ENCODE measurements around the gene MSANTD2.

MSANTD2 gene

GRCh38 chr11:124800226-124800929, at the start of gene MSANTD2:
TSS of gene MSANTD2 (minus strand) at chr11:124800406. CDS start at chr11:124800380, 26 bp downstream.
- peak; percentile 89 for ATAC-seq (replicated peaks; ENCODE audit: extremely low read depth, poor library complexity, severe bottlenecking)
- Mint-ChIP-seq H3K9me3 (no peaks in the 10 kb centered on the region), H3K4me1 (peaks cover 16% of the 10 kb centered on the region), H3K27me3 (no peaks in the 10 kb centered on the region), H3K4me3 (peak within 1 kb of the TSS; percentile 91), H3K36me3 (ENCODE audit: insufficient read depth) (peaks cover 10% of the 10 kb centered on the region), H3K27ac (ENCODE audit: low read depth) (peak within 1 kb of the TSS; percentile 89)
- DNase-seq (ENCODE audit: low spot score in 2 of 2) = peak; percentile 58 to 68

GRCh38 chr11:124846070-124846673, 46.0 kb upstream of the MSANTD2 start:
- Mint-ChIP-seq H3K4me3 (no peak overlapping the region), H3K9me3 (no peaks in the 10 kb centered on the region), H3K36me3 (ENCODE audit: insufficient read depth) (peaks cover 4% of the 10 kb centered on the region), H3K27ac (ENCODE audit: low read depth) (no peak overlapping the region), H3K4me1 (no peaks in the 10 kb centered on the region), H3K27me3 (peaks cover 99% of the 10 kb centered on the region)
- no peak for DNase-seq (ENCODE audit: low spot score in 2 of 2)
- ATAC-seq (replicated peaks; ENCODE audit: extremely low read depth, poor library complexity, severe bottlenecking) = no peak

- no peak for ATAC-seq (replicated peaks; ENCODE audit: extremely low read depth, poor library complexity, severe bottlenecking)
- no peaks in the 10 kb centered on the region for H3K9me3 Mint-ChIP-seq
- no peak for DNase-seq (ENCODE audit: low spot score in 2 of 2)
- peaks cover 4% of the 10 kb centered on the region for H3K36me3 Mint-ChIP-seq (ENCODE audit: insufficient read depth)
- peaks cover 100% of the 10 kb centered on the region for H3K27me3 Mint-ChIP-seq
- H3K4me1 Mint-ChIP-seq = peaks cover 5% of the 10 kb centered on the region
- no peak overlapping the region for H3K4me3 Mint-ChIP-seq
- no peak overlapping the region for H3K27ac Mint-ChIP-seq (ENCODE audit: low read depth)
Measured at GRCh38 chr11:124844664-124845079, 44.5 kb upstream of the MSANTD2 start.

GRCh38 chr11:124843616-124843910, 43.4 kb upstream of the MSANTD2 start:
- Mint-ChIP-seq H3K4me3 (no peak overlapping the region), H3K27me3 (peaks cover 97% of the 10 kb centered on the region), H3K36me3 (ENCODE audit: insufficient read depth) (peaks cover 4% of the 10 kb centered on the region), H3K9me3 (no peaks in the 10 kb centered on the region), H3K4me1 (peaks cover 5% of the 10 kb centered on the region), H3K27ac (ENCODE audit: low read depth) (no peak overlapping the region)
- ATAC-seq (replicated peaks; ENCODE audit: extremely low read depth, poor library complexity, severe bottlenecking) (no peak), DNase-seq (ENCODE audit: low spot score in 2 of 2) (no peak)

- Mint-ChIP-seq H3K27ac (ENCODE audit: low read depth) (no peak overlapping the region), H3K9me3 (no peaks in the 10 kb centered on the region), H3K36me3 (ENCODE audit: insufficient read depth) (peaks cover 4% of the 10 kb centered on the region), H3K27me3 (peaks cover 97% of the 10 kb centered on the region), H3K4me1 (peaks cover 5% of the 10 kb centered on the region), H3K4me3 (no peak overlapping the region)
- DNase-seq (ENCODE audit: low spot score in 2 of 2) (no peak), ATAC-seq (replicated peaks; ENCODE audit: extremely low read depth, poor library complexity, severe bottlenecking) (no peak)
Measured at GRCh38 chr11:124842305-124842704, 42.1 kb upstream of the MSANTD2 start.

- H3K27ac Mint-ChIP-seq (ENCODE audit: low read depth) = no peak overlapping the region
- ATAC-seq (replicated peaks; ENCODE audit: extremely low read depth, poor library complexity, severe bottlenecking) (no peak), DNase-seq (ENCODE audit: low spot score in 2 of 2) (no peak)
- H3K36me3 Mint-ChIP-seq (ENCODE audit: insufficient read depth) = peaks cover 5% of the 10 kb centered on the region
- no peak overlapping the region for H3K4me3 Mint-ChIP-seq
- no peaks in the 10 kb centered on the region for H3K9me3 Mint-ChIP-seq
- peaks cover 5% of the 10 kb centered on the region for H3K4me1 Mint-ChIP-seq
- peaks cover 94% of the 10 kb centered on the region for H3K27me3 Mint-ChIP-seq
Measured at GRCh38 chr11:124841840-124842239, 41.6 kb upstream of the MSANTD2 start.

- ATAC-seq (replicated peaks; ENCODE audit: extremely low read depth, poor library complexity, severe bottlenecking) = no peak
- Mint-ChIP-seq H3K27ac (ENCODE audit: low read depth) (no peak overlapping the region), H3K9me3 (no peaks in the 10 kb centered on the region), H3K4me3 (no peak overlapping the region), H3K27me3 (peaks cover 88% of the 10 kb centered on the region), H3K4me1 (peaks cover 8% of the 10 kb centered on the region), H3K36me3 (ENCODE audit: insufficient read depth) (peaks cover 5% of the 10 kb centered on the region)
- DNase-seq (ENCODE audit: low spot score in 2 of 2) = no peak
Measured at GRCh38 chr11:124841201-124841600, 41.0 kb upstream of the MSANTD2 start.

GRCh38 chr11:124840666-124841065, 40.5 kb upstream of the MSANTD2 start:
- Mint-ChIP-seq H3K4me3 (peak overlapping the region; percentile 36), H3K9me3 (no peaks in the 10 kb centered on the region), H3K27ac (ENCODE audit: low read depth) (no peak overlapping the region), H3K36me3 (ENCODE audit: insufficient read depth) (peaks cover 4% of the 10 kb centered on the region), H3K27me3 (peaks cover 83% of the 10 kb centered on the region), H3K4me1 (peaks cover 10% of the 10 kb centered on the region)
- ATAC-seq (replicated peaks; ENCODE audit: extremely low read depth, poor library complexity, severe bottlenecking) = no peak
- DNase-seq (ENCODE audit: low spot score in 2 of 2) = no peak

GRCh38 chr11:124839972-124840621, 39.9 kb upstream of the MSANTD2 start:
- ATAC-seq (replicated peaks; ENCODE audit: extremely low read depth, poor library complexity, severe bottlenecking) = no peak
- peaks cover 3% of the 10 kb centered on the region for H3K36me3 Mint-ChIP-seq (ENCODE audit: insufficient read depth)
- DNase-seq (ENCODE audit: low spot score in 2 of 2) = no peak
- peaks cover 10% of the 10 kb centered on the region for H3K4me1 Mint-ChIP-seq
- peaks cover 77% of the 10 kb centered on the region for H3K27me3 Mint-ChIP-seq
- no peaks in the 10 kb centered on the region for H3K9me3 Mint-ChIP-seq
- peak overlapping the region; percentile 36 for H3K4me3 Mint-ChIP-seq
- H3K27ac Mint-ChIP-seq (ENCODE audit: low read depth) = no peak overlapping the region

GRCh38 chr11:124839128-124839971, 39.1 kb upstream of the MSANTD2 start:
- Mint-ChIP-seq H3K9me3 (no peaks in the 10 kb centered on the region), H3K36me3 (ENCODE audit: insufficient read depth) (peaks cover 3% of the 10 kb centered on the region), H3K27me3 (peaks cover 71% of the 10 kb centered on the region), H3K4me3 (peak overlapping the region; percentile 36), H3K27ac (ENCODE audit: low read depth) (no peak overlapping the region), H3K4me1 (peaks cover 10% of the 10 kb centered on the region)
- ATAC-seq (replicated peaks; ENCODE audit: extremely low read depth, poor library complexity, severe bottlenecking) (no peak), DNase-seq (ENCODE audit: low spot score in 2 of 2) (no peak)

- H3K4me1 Mint-ChIP-seq = peaks cover 10% of the 10 kb centered on the region
- H3K4me3 Mint-ChIP-seq = peak overlapping the region; percentile 6
- no peaks in the 10 kb centered on the region for H3K9me3 Mint-ChIP-seq
- DNase-seq (ENCODE audit: low spot score in 2 of 2) = no peak
- peaks cover 71% of the 10 kb centered on the region for H3K27me3 Mint-ChIP-seq
- no peak overlapping the region for H3K27ac Mint-ChIP-seq (ENCODE audit: low read depth)
- no peak for ATAC-seq (replicated peaks; ENCODE audit: extremely low read depth, poor library complexity, severe bottlenecking)
- peaks cover 3% of the 10 kb centered on the region for H3K36me3 Mint-ChIP-seq (ENCODE audit: insufficient read depth)
Measured at GRCh38 chr11:124838805-124839127, 38.6 kb upstream of the MSANTD2 start.

GRCh38 chr11:124837491-124837856, 37.3 kb upstream of the MSANTD2 start:
- Mint-ChIP-seq H3K27ac (ENCODE audit: low read depth) (no peak overlapping the region), H3K9me3 (no peaks in the 10 kb centered on the region), H3K27me3 (peaks cover 71% of the 10 kb centered on the region), H3K36me3 (ENCODE audit: insufficient read depth) (peaks cover 2% of the 10 kb centered on the region), H3K4me3 (no peak overlapping the region), H3K4me1 (peaks cover 10% of the 10 kb centered on the region)
- no peak for ATAC-seq (replicated peaks; ENCODE audit: extremely low read depth, poor library complexity, severe bottlenecking)
- no peak for DNase-seq (ENCODE audit: low spot score in 2 of 2)
